Cardiac muscle cell (in vitro differentiated cells and primary cell): ENCODE results near the gene RTF2. TPM values are rescaled to one million over a fixed set of nuclear protein-coding genes. Genes with fewer than 3 reads are reported as not detected.
A peak's percentile ranks its signal among the peaks of the same experiment; 100 is the strongest.

Experiments
- DNase-seq, 2 donors: peaks; one replicate each; pipeline versions ENCODE4 v3.0.0 to v3.0.0-alpha.2; 2010 to 2017; ENCODE audit warnings: low read depth in 1 of 2, low spot score in 1 of 2
- H3K27ac ChIP-seq: fragments of 200-600 bp; sonication (generic); 2 replicates; pipeline ENCODE4 v1.5.1; 2016
- H3K27me3 ChIP-seq: fragments of 200-600 bp; sonication (generic); 2 replicates; pipeline ENCODE4 v1.6.0; 2016; ENCODE audit warnings: control low read depth
- H3K36me3 ChIP-seq: fragments of 200-600 bp; sonication (generic); 2 replicates; pipeline ENCODE4 v1.5.1; 2016; ENCODE audit warnings: control low read depth
- H3K4me1 ChIP-seq: fragments of 200-600 bp; sonication (generic); 2 replicates; pipeline ENCODE4 v1.8.1; 2017; ENCODE audit warnings: low read depth, mild to moderate bottlenecking, mixed run types
- H3K4me3 ChIP-seq: fragments of 200-600 bp; sonication (generic); 2 replicates; pipeline ENCODE4 v1.5.1; 2016; ENCODE audit warnings: mild to moderate bottlenecking
- H3K9me3 ChIP-seq: fragments of 200-600 bp; sonication (generic); 2 replicates; pipeline ENCODE4 v1.5.1; 2017; ENCODE audit warnings: low read depth, mild to moderate bottlenecking, control low read depth
- CTCF ChIP-seq: IDR thresholded peaks from 2 replicates; pipeline ENCODE4 v1.5.1; 2012; ENCODE audit warnings: low read depth, mild to moderate bottlenecking, low read length
- polyA plus RNA-seq: library from polyadenylated mRNA; unstranded; fragments of >200 nt; fragmentation: Nextera tagmentation; extraction: Ambion mirVana; gene quantifications from 2 replicates; pipeline ENCODE4 v1.2.1, GENCODE V29; 2016
- total RNA-seq: library from RNA; depleted of rRNA; stranded (reverse); fragments of >200 nt; gene quantifications from 2 replicates; pipeline ENCODE4 v1.2.3, GENCODE V29; 2016

Gene RTF2
- total and polyA plus RNA-seq, 2 experiments from 2014 or later: 58.2 to 139 TPM

GRCh38 chr20:56423211-56423610 is 45.2 kb upstream of the RTF2 start:
- Histone ChIP-seq H3K4me1 (no peaks in the 10 kb centered on the region), H3K27me3 (peaks cover 14% of the 10 kb centered on the region), H3K27ac (no peak overlapping the region), H3K4me3 (no peak overlapping the region), H3K36me3 (no peaks in the 10 kb centered on the region), H3K9me3 (no peaks in the 10 kb centered on the region)
- no peak for DNase-seq
- TF ChIP-seq CTCF: no peak

- Histone ChIP-seq H3K9me3 (no peaks in the 10 kb centered on the region), H3K4me3 (no peak overlapping the region), H3K36me3 (no peaks in the 10 kb centered on the region), H3K27me3 (peaks cover 14% of the 10 kb centered on the region), H3K4me1 (no peaks in the 10 kb centered on the region), H3K27ac (no peak overlapping the region)
- DNase-seq: peak in 1 of 2 donors; percentile 16
- TF ChIP-seq CTCF: no peak
Observed at GRCh38 chr20:56423886-56424285, 44.5 kb upstream of the RTF2 start.

- Histone ChIP-seq H3K36me3 (no peaks in the 10 kb centered on the region), H3K4me3 (no peak overlapping the region), H3K4me1 (no peaks in the 10 kb centered on the region), H3K27me3 (peaks cover 14% of the 10 kb centered on the region), H3K27ac (no peak overlapping the region), H3K9me3 (no peaks in the 10 kb centered on the region)
- DNase-seq: no peak
- no peak for TF ChIP-seq CTCF
Observed at GRCh38 chr20:56424931-56425330, 43.5 kb upstream of the RTF2 start.

GRCh38 chr20:56426026-56426425 is 42.4 kb upstream of the RTF2 start:
- Histone ChIP-seq H3K36me3 (no peaks in the 10 kb centered on the region), H3K27me3 (peaks cover 14% of the 10 kb centered on the region), H3K27ac (no peak overlapping the region), H3K4me1 (no peaks in the 10 kb centered on the region), H3K4me3 (no peak overlapping the region), H3K9me3 (no peaks in the 10 kb centered on the region)
- TF ChIP-seq CTCF: no peak
- no peak for DNase-seq

- no peak overlapping the region for H3K4me3 ChIP-seq
- peaks cover 14% of the 10 kb centered on the region for H3K27me3 ChIP-seq
- no peaks in the 10 kb centered on the region for H3K36me3 ChIP-seq
- no peak overlapping the region for H3K27ac ChIP-seq
- no peaks in the 10 kb centered on the region for H3K4me1 ChIP-seq
- DNase-seq: no peak
- no peak for TF ChIP-seq CTCF
- no peaks in the 10 kb centered on the region for H3K9me3 ChIP-seq
Observed at GRCh38 chr20:56426926-56427325, 41.5 kb upstream of the RTF2 start.

- DNase-seq: no peak
Observed at GRCh38 chr20:56427797-56428196, 40.6 kb upstream of the RTF2 start.

More at GRCh38 chr20:56427797-56428196, 40.6 kb upstream of the RTF2 start:
- Histone ChIP-seq H3K36me3 (no peaks in the 10 kb centered on the region), H3K4me3 (no peak overlapping the region), H3K9me3 (no peaks in the 10 kb centered on the region), H3K4me1 (no peaks in the 10 kb centered on the region), H3K27ac (no peak overlapping the region), H3K27me3 (peaks cover 14% of the 10 kb centered on the region)
- no peak for TF ChIP-seq CTCF
